ENCODE results near the gene PRG2.

DNA sequence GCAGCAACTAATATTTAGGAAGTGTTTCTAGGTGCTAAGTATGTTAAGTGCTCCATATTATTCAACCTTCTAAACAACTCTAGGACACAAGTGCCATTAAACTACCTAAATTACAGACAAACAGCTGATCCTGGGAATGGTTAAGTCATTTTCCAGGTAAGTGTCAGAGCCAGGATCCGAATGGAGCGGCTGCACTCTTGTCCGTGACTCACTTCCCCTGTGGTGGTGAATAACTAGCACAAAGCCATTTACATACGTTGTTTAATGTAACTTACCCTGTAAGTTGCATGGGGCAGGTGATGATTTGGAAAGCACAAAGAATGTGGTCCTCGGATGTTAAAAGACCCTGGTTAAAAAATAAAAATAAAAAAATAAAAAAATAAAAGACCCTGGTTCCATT, 8.8 kb upstream of the PRG2 start:
- TF ChIP-seq HEY1 (CRISPR knock-in tag; IDR thresholded peaks at IDR 0.05; ENCODE audit: borderline replicate concordance) (no peak), CBX2 (IDR thresholded peaks at IDR 0.05; ENCODE audit: insufficient read depth, low read length, poor library complexity, severe bottlenecking) (no peak), SP1 (CRISPR knock-in tag; IDR thresholded peaks at IDR 0.05) (no peak), HDAC6 (IDR thresholded peaks at IDR 0.05; ENCODE audit: low read depth, low read length) (no peak), PTTG1 (tag; IDR thresholded peaks at IDR 0.05; ENCODE audit: low read depth) (no peak), ILK (tag; IDR thresholded peaks at IDR 0.05; ENCODE audit: borderline replicate concordance, low read depth) (no peak), ETS2 (tag; IDR thresholded peaks at IDR 0.05; ENCODE audit: borderline replicate concordance, poor library complexity, severe bottlenecking) (no peak)
- TF ChIP-seq, protein P1, sequence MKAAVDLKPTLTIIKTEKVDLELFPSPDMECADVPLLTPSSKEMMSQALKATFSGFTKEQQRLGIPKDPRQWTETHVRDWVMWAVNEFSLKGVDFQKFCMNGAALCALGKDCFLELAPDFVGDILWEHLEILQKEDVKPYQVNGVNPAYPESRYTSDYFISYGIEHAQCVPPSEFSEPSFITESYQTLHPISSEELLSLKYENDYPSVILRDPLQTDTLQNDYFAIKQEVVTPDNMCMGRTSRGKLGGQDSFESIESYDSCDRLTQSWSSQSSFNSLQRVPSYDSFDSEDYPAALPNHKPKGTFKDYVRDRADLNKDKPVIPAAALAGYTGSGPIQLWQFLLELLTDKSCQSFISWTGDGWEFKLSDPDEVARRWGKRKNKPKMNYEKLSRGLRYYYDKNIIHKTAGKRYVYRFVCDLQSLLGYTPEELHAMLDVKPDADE (conservative IDR thresholded peaks at IDR 0.05; ENCODE audit: control insufficient read depth, low read depth, low read length), result no peak
- TF ChIP-seq, protein P2, sequence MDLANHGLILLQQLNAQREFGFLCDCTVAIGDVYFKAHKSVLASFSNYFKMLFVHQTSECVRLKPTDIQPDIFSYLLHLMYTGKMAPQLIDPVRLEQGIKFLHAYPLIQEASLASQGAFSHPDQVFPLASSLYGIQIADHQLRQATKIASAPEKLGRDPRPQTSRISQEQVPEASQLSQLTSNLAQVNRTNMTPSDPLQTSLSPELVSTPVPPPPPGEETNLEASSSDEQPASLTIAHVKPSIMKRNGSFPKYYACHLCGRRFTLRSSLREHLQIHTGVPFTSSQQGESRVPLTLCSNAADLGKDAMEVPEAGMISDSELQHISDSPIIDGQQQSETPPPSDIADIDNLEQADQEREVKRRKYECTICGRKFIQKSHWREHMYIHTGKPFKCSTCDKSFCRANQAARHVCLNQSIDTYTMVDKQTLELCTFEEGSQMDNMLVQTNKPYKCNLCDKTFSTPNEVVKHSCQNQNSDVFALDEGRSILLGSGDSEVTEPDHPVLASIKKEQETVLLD (IDR thresholded peaks at IDR 0.05), result no peak
- TF ChIP-seq, protein P3, sequence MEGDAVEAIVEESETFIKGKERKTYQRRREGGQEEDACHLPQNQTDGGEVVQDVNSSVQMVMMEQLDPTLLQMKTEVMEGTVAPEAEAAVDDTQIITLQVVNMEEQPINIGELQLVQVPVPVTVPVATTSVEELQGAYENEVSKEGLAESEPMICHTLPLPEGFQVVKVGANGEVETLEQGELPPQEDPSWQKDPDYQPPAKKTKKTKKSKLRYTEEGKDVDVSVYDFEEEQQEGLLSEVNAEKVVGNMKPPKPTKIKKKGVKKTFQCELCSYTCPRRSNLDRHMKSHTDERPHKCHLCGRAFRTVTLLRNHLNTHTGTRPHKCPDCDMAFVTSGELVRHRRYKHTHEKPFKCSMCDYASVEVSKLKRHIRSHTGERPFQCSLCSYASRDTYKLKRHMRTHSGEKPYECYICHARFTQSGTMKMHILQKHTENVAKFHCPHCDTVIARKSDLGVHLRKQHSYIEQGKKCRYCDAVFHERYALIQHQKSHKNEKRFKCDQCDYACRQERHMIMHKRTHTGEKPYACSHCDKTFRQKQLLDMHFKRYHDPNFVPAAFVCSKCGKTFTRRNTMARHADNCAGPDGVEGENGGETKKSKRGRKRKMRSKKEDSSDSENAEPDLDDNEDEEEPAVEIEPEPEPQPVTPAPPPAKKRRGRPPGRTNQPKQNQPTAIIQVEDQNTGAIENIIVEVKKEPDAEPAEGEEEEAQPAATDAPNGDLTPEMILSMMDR (IDR thresholded peaks at IDR 0.05 in 2 of 3, conservative IDR thresholded peaks at IDR 0.05 in 1 of 3; ENCODE audit: insufficient read depth in 2 of 3, low read depth in 1 of 3, low read length in 3 of 3), result no peak

Data from K562 (cell line).